ENCODE data around the gene SUPT3H. TPM values are rescaled to one million over a fixed set of nuclear protein-coding genes. Genes with fewer than 3 reads are reported as not detected.

Gene SUPT3H
- total RNA-seq, 4 donors from 2014 or later = 0.80 to 12.7 (median 3.0) TPM

DNA sequence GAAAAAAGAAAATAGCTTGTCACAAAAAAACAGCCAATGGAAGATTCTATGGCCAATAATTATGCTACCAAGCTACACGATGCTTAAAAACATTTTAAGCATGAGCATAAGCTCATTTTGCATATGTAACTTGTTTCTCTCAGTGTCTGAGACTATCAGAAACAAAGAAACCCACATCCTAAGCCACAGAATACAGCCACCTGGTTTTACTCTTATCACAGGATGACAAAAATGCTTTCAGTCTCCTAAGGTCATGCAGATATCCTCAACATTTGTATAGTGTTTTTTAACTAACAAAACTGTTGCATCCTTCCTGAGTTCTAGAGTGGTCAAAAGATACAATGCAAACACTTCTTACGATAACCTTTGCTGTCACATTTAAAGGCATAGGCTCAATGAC is 221.7 kb downstream of the SUPT3H start:
- no peaks in the 10 kb centered on the region for H3K9me3 ChIP-seq
- H3K27me3 ChIP-seq = no peaks in the 10 kb centered on the region
- intact Hi-C loops (cut with DNase I; ENCODE audit: low total_unique reads) (no loop called here), in situ Hi-C loops (cut with MboI; ENCODE audit: low pct_ligation_motif_present in 1 of 4, low pct_unique_long_range_greater_than_20kb in 1 of 4, low sequenced_read_pairs in 3 of 4) (no loop called here)
- no peak for DNase-seq
- H3K4me3 ChIP-seq = no peak overlapping the region
- 62 to 71% methylated on average over 2 of the region's 2 CpGs for WGBS, 2 donors (ENCODE audit: low coverage in 1 of 2)
- H3K36me3 ChIP-seq = no peaks in the 10 kb centered on the region
- TF ChIP-seq POLR2A (IDR thresholded peaks at IDR 0.05) (no peak), POLR2AphosphoS5 (IDR thresholded peaks at IDR 0.05) (no peak), EP300 (IDR thresholded peaks at IDR 0.05; ENCODE audit: low read depth) (no peak), CTCF (IDR thresholded peaks at IDR 0.05) (no peak)
- H3K4me1 ChIP-seq = no peaks in the 10 kb centered on the region
- no peak overlapping the region for H3K27ac ChIP-seq

DNA sequence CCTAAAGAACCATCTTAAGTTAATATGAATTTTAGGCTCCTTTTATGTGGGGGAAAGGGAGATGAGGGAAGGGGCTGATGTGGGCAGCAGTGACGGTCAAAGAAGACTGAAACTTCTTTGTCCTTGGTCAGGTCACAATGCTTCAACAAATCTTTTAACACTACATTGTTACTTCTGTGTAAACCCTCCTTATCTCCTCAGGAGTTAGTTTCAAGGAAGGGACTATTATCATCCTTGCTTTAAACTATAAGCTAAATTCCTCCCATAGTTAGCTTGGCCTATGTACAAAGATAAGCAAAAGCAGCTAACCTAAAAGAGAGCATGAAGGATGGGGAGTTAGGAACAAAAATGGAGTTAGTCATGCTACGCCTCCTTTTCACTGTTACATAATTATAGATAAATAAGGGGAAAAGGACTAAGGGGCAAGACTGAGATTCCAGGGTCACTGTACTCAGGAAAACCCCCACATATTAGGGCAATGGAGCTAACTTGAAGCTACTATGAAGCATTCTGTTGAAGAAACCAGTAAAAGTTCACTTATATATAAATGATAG is 222.3 kb downstream of the SUPT3H start:
- Histone ChIP-seq H3K27ac (no peak overlapping the region), H3K27me3 (no peaks in the 10 kb centered on the region), H3K9me3 (no peaks in the 10 kb centered on the region), H3K4me3 (no peak overlapping the region), H3K4me1 (no peaks in the 10 kb centered on the region), H3K36me3 (no peaks in the 10 kb centered on the region)
- DNase-seq = no peak
- intact Hi-C loops (cut with DNase I; ENCODE audit: low total_unique reads) = no loop called here
- in situ Hi-C loops (cut with MboI; ENCODE audit: low pct_ligation_motif_present in 1 of 4, low pct_unique_long_range_greater_than_20kb in 1 of 4, low sequenced_read_pairs in 3 of 4) = no loop called here
- WGBS, 2 donors (ENCODE audit: low coverage in 1 of 2) = 99 to 100% methylated on average over 2 of the region's 2 CpGs
- TF ChIP-seq CTCF (IDR thresholded peaks at IDR 0.05) = no peak
- no peak for TF ChIP-seq EP300 (IDR thresholded peaks at IDR 0.05; ENCODE audit: low read depth)
- TF ChIP-seq POLR2AphosphoS5 (IDR thresholded peaks at IDR 0.05) = no peak
- TF ChIP-seq POLR2A (IDR thresholded peaks at IDR 0.05) = no peak

- WGBS, 2 donors (ENCODE audit: low coverage in 1 of 2) = 49 to 76% methylated on average over 2 to 3 of the region's 3 CpGs
- no peaks in the 10 kb centered on the region for H3K4me1 ChIP-seq
- intact Hi-C loops (cut with DNase I; ENCODE audit: low total_unique reads) = no loop called here
Measured at GRCh38 chr6:45154679-45155078, 223.1 kb downstream of the SUPT3H start.

DNA sequence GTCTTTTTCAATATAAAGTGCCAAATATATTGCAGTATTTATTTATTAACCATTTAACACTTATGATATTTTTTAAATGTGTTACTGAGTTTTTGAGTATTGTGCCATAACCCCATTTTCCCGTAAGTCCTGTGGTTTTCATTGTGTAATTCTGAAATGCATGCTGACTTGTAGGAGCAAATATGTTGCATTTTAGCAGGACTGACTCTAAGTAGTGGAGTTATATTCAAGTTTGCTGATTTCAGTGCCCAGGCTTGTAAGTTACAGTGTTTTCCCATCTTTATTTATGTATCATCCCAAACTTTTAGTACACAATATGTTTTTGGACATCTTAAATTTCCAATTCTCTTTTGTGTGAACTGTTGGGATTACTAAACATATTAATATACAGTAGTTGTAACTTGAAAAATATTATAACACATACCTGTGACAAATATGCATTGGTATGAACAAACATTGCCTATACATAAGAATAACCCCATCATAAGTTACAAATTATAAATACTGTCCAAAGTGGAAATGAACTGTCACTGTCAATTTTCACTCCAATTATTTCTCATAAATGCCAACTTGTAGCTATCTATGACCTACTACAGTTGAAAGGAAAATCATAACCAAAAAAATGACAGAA is 228.9 kb downstream of the SUPT3H start:
- H3K36me3 ChIP-seq = no peaks in the 10 kb centered on the region
- H3K4me1 ChIP-seq = no peaks in the 10 kb centered on the region
- H3K27ac ChIP-seq = no peak overlapping the region
- peaks cover 0 to 3% of the 10 kb centered on the region in 2 donors for H3K9me3 ChIP-seq
- WGBS, 2 donors (ENCODE audit: low coverage in 1 of 2) = 25 to 83% methylated on average over 1 of the region's 1 CpG
- no peak overlapping the region for H3K4me3 ChIP-seq
- in situ Hi-C loops (cut with MboI; ENCODE audit: low pct_ligation_motif_present in 1 of 4, low pct_unique_long_range_greater_than_20kb in 1 of 4, low sequenced_read_pairs in 3 of 4) (no loop called here), intact Hi-C loops (cut with DNase I; ENCODE audit: low total_unique reads) (no loop called here)
- DNase-seq = no peak
- H3K27me3 ChIP-seq = no peaks in the 10 kb centered on the region
- no peak for TF ChIP-seq CTCF (IDR thresholded peaks at IDR 0.05)
- no peak for TF ChIP-seq POLR2AphosphoS5 (IDR thresholded peaks at IDR 0.05)
- no peak for TF ChIP-seq POLR2A (IDR thresholded peaks at IDR 0.05)
- no peak for TF ChIP-seq EP300 (IDR thresholded peaks at IDR 0.05; ENCODE audit: low read depth)

More at GRCh38 chr6:45154679-45155078, 223.1 kb downstream of the SUPT3H start:
- Histone ChIP-seq H3K27ac (no peak overlapping the region), H3K9me3 (no peaks in the 10 kb centered on the region), H3K27me3 (no peaks in the 10 kb centered on the region), H3K4me3 (no peak overlapping the region), H3K36me3 (no peaks in the 10 kb centered on the region)
- DNase-seq = no peak
- no peak for TF ChIP-seq POLR2A (IDR thresholded peaks at IDR 0.05)
- TF ChIP-seq POLR2AphosphoS5 (IDR thresholded peaks at IDR 0.05) = no peak
- in situ Hi-C loops (cut with MboI; ENCODE audit: low pct_ligation_motif_present in 1 of 4, low pct_unique_long_range_greater_than_20kb in 1 of 4, low sequenced_read_pairs in 3 of 4) = no loop called here

Measured in transverse colon (tissue), 4 donors.